HEK293 (cell line): ENCODE measurements around the gene HSPH1.

ENCODE experiments used
- SETDB1 ChIP-seq: IDR thresholded peaks from one replicate; pipeline ENCODE4 v1.6.1; 2017; ENCODE audit warnings: mild to moderate bottlenecking, low read length, moderate library complexity, mixed read lengths; ENCODE audit not compliant: insufficient read length
- TCF7L2 ChIP-seq: IDR thresholded peaks from 2 replicates; pipeline ENCODE4 v1.6.1; 2011; ENCODE audit warnings: low read depth, mild to moderate bottlenecking, inconsistent platforms, low read length, moderate library complexity, borderline replicate concordance
- ZNF10 ChIP-seq: fragments of 450-650 bp; formaldehyde crosslinking; IDR thresholded peaks from 2 replicates; pipeline ENCODE4 v1.5.1; 2017; ENCODE audit warnings: missing biosample characterization, missing genetic modification characterization
- ZNF138 ChIP-seq: fragments of 450-650 bp; formaldehyde crosslinking; IDR thresholded peaks from 2 replicates; pipeline ENCODE4 v1.5.1; 2016; ENCODE audit warnings: missing biosample characterization, missing genetic modification characterization, borderline replicate concordance
- ZNF324 ChIP-seq: fragments of 450-650 bp; formaldehyde crosslinking; IDR thresholded peaks from 2 replicates; pipeline ENCODE4 v1.5.1; 2016; ENCODE audit warnings: missing biosample characterization, missing genetic modification characterization
- ZNF521 ChIP-seq: fragments of 450-650 bp; formaldehyde crosslinking; IDR thresholded peaks from 2 replicates; pipeline ENCODE4 v1.5.1; 2017; ENCODE audit warnings: missing biosample characterization, mild to moderate bottlenecking, missing genetic modification characterization
- ZNF654 ChIP-seq: fragments of 450-650 bp; formaldehyde crosslinking; IDR thresholded peaks from 2 replicates; pipeline ENCODE4 v1.5.1; 2016; ENCODE audit warnings: low read depth, missing biosample characterization, missing genetic modification characterization
- TF ChIP-seq, protein P1 (sequence below): fragments of 450-650 bp; formaldehyde crosslinking; IDR thresholded peaks from 2 replicates; pipeline ENCODE4 v1.5.1; 2016; ENCODE audit warnings: missing biosample characterization, missing genetic modification characterization
- TF ChIP-seq, protein P2 (sequence below): fragments of 450-650 bp; formaldehyde crosslinking; IDR thresholded peaks from 2 replicates; pipeline ENCODE4 v1.5.1; 2016; ENCODE audit warnings: missing biosample characterization, missing genetic modification characterization

GRCh38 chr13:31179754-31180153, 18.1 kb upstream of the HSPH1 start:
- TF ChIP-seq TCF7L2 (no peak), ZNF521 (no peak), ZNF138 (tag by site-specific recombination) (no peak), ZNF10 (tag by site-specific recombination) (no peak), ZNF654 (tag by site-specific recombination) (no peak), SETDB1 (no peak), ZNF324 (tag by site-specific recombination) (no peak)
- TF ChIP-seq, protein P1, sequence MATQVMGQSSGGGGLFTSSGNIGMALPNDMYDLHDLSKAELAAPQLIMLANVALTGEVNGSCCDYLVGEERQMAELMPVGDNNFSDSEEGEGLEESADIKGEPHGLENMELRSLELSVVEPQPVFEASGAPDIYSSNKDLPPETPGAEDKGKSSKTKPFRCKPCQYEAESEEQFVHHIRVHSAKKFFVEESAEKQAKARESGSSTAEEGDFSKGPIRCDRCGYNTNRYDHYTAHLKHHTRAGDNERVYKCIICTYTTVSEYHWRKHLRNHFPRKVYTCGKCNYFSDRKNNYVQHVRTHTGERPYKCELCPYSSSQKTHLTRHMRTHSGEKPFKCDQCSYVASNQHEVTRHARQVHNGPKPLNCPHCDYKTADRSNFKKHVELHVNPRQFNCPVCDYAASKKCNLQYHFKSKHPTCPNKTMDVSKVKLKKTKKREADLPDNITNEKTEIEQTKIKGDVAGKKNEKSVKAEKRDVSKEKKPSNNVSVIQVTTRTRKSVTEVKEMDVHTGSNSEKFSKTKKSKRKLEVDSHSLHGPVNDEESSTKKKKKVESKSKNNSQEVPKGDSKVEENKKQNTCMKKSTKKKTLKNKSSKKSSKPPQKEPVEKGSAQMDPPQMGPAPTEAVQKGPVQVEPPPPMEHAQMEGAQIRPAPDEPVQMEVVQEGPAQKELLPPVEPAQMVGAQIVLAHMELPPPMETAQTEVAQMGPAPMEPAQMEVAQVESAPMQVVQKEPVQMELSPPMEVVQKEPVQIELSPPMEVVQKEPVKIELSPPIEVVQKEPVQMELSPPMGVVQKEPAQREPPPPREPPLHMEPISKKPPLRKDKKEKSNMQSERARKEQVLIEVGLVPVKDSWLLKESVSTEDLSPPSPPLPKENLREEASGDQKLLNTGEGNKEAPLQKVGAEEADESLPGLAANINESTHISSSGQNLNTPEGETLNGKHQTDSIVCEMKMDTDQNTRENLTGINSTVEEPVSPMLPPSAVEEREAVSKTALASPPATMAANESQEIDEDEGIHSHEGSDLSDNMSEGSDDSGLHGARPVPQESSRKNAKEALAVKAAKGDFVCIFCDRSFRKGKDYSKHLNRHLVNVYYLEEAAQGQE, result no peak
- TF ChIP-seq, protein P2, sequence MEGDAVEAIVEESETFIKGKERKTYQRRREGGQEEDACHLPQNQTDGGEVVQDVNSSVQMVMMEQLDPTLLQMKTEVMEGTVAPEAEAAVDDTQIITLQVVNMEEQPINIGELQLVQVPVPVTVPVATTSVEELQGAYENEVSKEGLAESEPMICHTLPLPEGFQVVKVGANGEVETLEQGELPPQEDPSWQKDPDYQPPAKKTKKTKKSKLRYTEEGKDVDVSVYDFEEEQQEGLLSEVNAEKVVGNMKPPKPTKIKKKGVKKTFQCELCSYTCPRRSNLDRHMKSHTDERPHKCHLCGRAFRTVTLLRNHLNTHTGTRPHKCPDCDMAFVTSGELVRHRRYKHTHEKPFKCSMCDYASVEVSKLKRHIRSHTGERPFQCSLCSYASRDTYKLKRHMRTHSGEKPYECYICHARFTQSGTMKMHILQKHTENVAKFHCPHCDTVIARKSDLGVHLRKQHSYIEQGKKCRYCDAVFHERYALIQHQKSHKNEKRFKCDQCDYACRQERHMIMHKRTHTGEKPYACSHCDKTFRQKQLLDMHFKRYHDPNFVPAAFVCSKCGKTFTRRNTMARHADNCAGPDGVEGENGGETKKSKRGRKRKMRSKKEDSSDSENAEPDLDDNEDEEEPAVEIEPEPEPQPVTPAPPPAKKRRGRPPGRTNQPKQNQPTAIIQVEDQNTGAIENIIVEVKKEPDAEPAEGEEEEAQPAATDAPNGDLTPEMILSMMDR (tag by site-specific recombination), result no peak
